SW480 (cell line): ENCODE results near the gene PTGES2.

Source experiments
- DNase-seq: peaks from one replicate; pipeline ENCODE4 v3.0.0-alpha.2; 2016; ENCODE audit warnings: low spot score

Gene PTGES2

GRCh38 chr9:128102861-128103588, 24.5 kb downstream of the PTGES2 start:
- no peak for DNase-seq

- DNase-seq = no peak
Measured at GRCh38 chr9:128102196-128102595, 25.3 kb downstream of the PTGES2 start.

GRCh38 chr9:128101690-128102089, 25.8 kb downstream of the PTGES2 start:
- no peak for DNase-seq

- no peak for DNase-seq
Measured at GRCh38 chr9:128101231-128101661, 26.3 kb downstream of the PTGES2 start.

- DNase-seq = no peak
Measured at GRCh38 chr9:128100581-128100980, 26.9 kb downstream of the PTGES2 start.

GRCh38 chr9:128099932-128100491, 27.5 kb downstream of the PTGES2 start:
- DNase-seq = no peak

- peak; percentile 79 for DNase-seq
Measured at GRCh38 chr9:128099231-128099931, 28.1 kb downstream of the PTGES2 start.

- DNase-seq = peak; percentile 99
Measured at GRCh38 chr9:128098297-128099230, 29.0 kb downstream of the PTGES2 start.

GRCh38 chr9:128097543-128098296, 29.8 kb downstream of the PTGES2 start:
- DNase-seq = no peak

GRCh38 chr9:128096616-128097536, 30.7 kb downstream of the PTGES2 start:
- DNase-seq = no peak

GRCh38 chr9:128094950-128095544, 32.5 kb downstream of the PTGES2 start:
- no peak for DNase-seq

- DNase-seq = peak; percentile 92
Measured at GRCh38 chr9:128094166-128094949, 33.2 kb downstream of the PTGES2 start.

- no peak for DNase-seq
Measured at GRCh38 chr9:128093011-128093410, 34.5 kb downstream of the PTGES2 start.

GRCh38 chr9:128092199-128092977, 35.1 kb downstream of the PTGES2 start:
- no peak for DNase-seq

GRCh38 chr9:128091571-128091970, 36.0 kb downstream of the PTGES2 start:
- no peak for DNase-seq

GRCh38 chr9:128091144-128091543, 36.4 kb downstream of the PTGES2 start:
- no peak for DNase-seq

GRCh38 chr9:128089299-128089698, 38.2 kb downstream of the PTGES2 start:
- DNase-seq = no peak

GRCh38 chr9:128088253-128088945, 39.1 kb downstream of the PTGES2 start:
- DNase-seq = no peak
